GM18907 (cell line): ENCODE data around the gene TMEM238.

Source experiments
- ATAC-seq: cut with Tn5 transposase; IDR thresholded peaks from one replicate; pipeline ENCODE4 v1.9.1; 2021; ENCODE audit warnings: mild to moderate bottlenecking, moderate library complexity; ENCODE audit not compliant: unreplicated experiment

TMEM238 gene

GRCh38 chr19:55360902-55361301 is 23.2 kb downstream of the TMEM238 start:
- ATAC-seq: no peak

- ATAC-seq: no peak
These were observed 24.9 kb downstream of the TMEM238 start for GRCh38 chr19:55358943-55359908.

GRCh38 chr19:55358493-55358892 is 25.6 kb downstream of the TMEM238 start:
- ATAC-seq: no peak

- no peak for ATAC-seq
These were observed 28.8 kb downstream of the TMEM238 start for GRCh38 chr19:55355213-55355821.

- ATAC-seq: no peak
These were observed 29.3 kb downstream of the TMEM238 start, which contains the start of gene COX6B2 for GRCh38 chr19:55354698-55355212. Gene COX6B2 (minus strand): TSS chr19:55354719. CDS start chr19:55354521, 198 bp downstream.

GRCh38 chr19:55353803-55354697 is 30.0 kb downstream of the TMEM238 start:
- no peak for ATAC-seq

- ATAC-seq: no peak
These were observed 30.7 kb downstream of the TMEM238 start for GRCh38 chr19:55353356-55353802.

GRCh38 chr19:55352549-55353145 is 31.4 kb downstream of the TMEM238 start:
- no peak for ATAC-seq

GRCh38 chr19:55352040-55352439 is 32.1 kb downstream of the TMEM238 start:
- no peak for ATAC-seq

GRCh38 chr19:55350620-55351315 is 33.3 kb downstream of the TMEM238 start:
- ATAC-seq: no peak

- no peak for ATAC-seq
These were observed 35.6 kb downstream of the TMEM238 start for GRCh38 chr19:55348317-55349034.

GRCh38 chr19:55347442-55348009 is 36.6 kb downstream of the TMEM238 start:
- ATAC-seq: no peak

- ATAC-seq: no peak
These were observed 37.2 kb downstream of the TMEM238 start for GRCh38 chr19:55346725-55347441.

- no peak for ATAC-seq
These were observed 38.0 kb downstream of the TMEM238 start for GRCh38 chr19:55345818-55346724.

GRCh38 chr19:55345101-55345817 is 38.8 kb downstream of the TMEM238 start:
- ATAC-seq: no peak

- ATAC-seq: no peak
These were observed 39.6 kb downstream of the TMEM238 start for GRCh38 chr19:55344444-55344843.
